T-helper 1 cell (primary cell): ENCODE data around the gene NFS1.
"Not testable (repeated sequence)": the region's sequence is repeated elsewhere in the genome, so short reads cannot be mapped to it uniquely, and the experiment has no call there.

Source experiments
- DNase-seq, 5 donors: peaks; one replicate each; pipeline ENCODE4 v3.0.0-alpha.2; 2012 to 2020

NFS1 gene

DNA sequence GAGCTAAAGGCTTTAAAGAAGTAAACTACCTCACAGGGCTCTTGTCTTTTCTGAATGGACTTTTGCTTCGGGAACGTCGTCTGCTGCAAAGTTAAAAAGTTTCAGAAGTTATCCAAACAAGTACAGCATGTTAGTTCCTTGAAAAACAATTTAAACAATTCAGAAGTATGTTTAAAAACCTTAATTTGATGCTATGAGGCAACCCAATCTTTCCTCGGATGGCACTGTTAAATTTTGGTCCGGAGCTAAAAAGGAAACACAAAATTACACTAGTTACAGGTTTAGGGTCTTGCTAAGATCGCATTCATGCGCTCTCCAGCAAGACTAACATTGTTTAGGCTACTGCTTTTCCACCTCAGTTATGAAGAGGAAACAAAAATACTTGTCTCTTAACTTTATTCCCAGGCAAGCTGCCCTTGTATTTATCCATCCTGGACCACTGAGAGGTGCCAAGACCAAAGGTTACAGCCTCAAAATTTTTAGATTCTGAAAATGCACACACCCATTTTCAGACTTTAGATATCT lies 30.2 kb upstream of the NFS1 start:
- DNase-seq = no peak

- no peak for DNase-seq
These were observed 27.9 kb upstream of the NFS1 start for GRCh38 chr20:35726842-35727711.

DNA sequence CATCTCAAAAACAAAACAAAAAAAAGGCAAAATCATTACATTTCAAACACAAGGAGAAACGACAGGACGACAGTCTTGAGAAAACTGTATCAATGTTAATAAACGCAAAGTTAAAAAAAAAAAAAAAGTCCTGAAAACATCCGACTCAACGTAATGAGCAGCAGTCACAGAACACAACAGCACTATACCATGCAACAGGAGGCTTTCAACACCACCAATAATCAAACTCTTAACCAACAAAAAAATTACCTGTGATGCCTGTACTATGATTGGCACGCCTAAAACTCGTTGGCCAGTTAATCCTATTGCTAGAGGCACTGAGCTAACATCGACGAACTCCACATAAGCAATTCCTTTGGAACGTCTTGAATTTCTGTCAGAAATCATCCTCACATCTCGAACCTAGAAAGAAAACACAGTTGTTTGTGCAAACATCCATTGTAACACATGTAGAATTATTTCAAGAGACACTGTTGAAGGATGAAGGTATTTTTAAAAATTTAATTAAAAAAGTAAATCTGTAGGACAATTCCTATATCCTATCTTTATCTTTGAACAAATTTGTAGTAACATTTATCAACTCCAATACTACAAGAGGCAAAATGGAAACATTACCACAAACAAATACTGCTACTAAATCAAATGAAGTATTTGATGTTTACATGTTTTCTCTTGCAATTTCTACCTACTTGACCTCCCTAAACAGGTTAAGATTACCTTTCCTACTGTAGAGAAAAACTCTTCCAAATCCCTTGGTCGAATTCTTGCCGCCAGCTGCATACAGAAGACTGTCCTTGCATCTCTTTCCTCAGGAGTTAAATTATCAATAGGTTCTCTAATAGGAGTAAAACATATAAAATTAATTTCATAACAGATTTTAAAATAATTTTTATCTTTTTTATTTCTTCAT lies 25.4 kb upstream of the NFS1 start:
- DNase-seq = no peak

- not testable (repeated sequence) for DNase-seq
These were observed 24.6 kb upstream of the NFS1 start for GRCh38 chr20:35723652-35724320.

DNA sequence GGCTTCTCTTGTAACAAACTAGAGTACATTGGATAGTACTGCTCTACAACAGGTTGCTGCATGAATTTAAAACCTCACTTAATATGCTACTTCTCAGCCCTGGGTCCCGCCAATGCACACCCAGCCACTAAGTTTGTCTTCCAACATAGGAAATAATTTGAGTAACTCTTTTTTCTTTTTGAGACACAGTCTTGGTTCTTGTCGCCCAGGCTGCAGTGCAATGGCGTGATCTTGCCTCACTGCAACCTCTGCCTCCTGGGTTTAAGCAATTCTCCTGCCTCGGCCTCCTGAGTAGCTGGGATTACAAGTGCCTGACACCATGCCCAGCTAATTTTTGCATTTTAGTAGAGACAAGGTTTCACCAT lies 24.1 kb upstream of the NFS1 start:
- DNase-seq = not testable (repeated sequence)

DNA sequence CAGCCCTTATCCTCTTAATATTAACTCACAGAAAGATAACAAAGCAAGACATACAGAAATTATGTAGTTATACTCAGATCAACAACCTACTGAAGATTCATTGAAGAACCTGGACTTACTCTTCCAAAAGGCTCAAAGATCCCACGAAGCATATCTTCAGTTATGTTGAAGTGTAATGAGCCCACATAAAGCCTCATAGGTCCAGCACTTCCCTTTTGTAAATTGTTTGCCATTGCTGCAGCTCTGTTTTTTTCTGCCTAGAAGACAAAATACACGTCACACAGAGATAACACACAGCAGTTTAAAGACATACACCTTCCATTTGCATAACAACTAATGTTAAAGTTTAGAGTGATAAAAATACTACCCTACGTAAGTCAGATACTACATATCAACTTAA lies 22.5 kb upstream of the NFS1 start:
- DNase-seq = no peak

DNA sequence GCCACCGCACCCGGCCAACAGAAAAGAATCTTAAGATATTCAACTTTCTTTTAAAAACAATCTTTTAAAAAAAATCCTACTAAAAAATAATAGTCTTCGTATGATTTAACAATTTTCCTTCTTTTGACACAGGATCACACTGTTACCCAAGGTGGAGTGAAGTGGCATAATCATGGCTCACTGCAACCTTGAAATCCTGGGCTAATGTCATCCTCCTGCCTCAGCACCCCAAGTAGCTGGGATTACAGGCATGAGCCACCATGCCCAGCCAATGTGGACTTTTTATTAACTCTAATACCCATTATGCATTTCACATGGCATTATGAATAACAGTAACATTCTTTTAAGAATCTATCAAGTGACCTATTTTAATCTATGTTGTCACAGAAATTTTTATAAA lies 22.1 kb upstream of the NFS1 start:
- DNase-seq = no peak

GRCh38 chr20:35720165-35721123 lies 21.3 kb upstream of the NFS1 start:
- no peak for DNase-seq

DNA sequence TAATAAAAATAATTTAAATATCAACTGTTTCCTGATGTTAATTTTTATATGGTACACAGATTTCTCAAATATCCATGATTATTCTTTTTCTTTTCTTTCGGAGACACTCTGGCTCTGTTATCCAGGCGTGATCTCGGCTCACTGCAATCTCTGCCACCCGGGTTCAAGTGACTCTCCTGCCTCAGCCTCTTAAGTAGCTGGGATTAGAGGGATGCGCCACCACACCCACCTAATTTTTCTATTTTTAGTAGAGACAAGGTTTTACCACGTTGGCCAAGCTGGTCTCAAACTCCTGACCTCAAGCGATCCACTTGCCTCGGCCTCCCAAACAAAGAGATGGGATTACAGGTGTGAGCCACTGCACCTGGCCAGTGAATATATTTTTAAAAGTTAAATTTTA lies 20.6 kb upstream of the NFS1 start:
- DNase-seq = no peak

GRCh38 chr20:35718972-35719635 lies 20.0 kb upstream of the NFS1 start:
- DNase-seq = no peak

- DNase-seq = not testable (repeated sequence)
These were observed 19.2 kb upstream of the NFS1 start for GRCh38 chr20:35718321-35718720.

GRCh38 chr20:35716330-35716729 lies 17.2 kb upstream of the NFS1 start:
- DNase-seq = no peak

DNA sequence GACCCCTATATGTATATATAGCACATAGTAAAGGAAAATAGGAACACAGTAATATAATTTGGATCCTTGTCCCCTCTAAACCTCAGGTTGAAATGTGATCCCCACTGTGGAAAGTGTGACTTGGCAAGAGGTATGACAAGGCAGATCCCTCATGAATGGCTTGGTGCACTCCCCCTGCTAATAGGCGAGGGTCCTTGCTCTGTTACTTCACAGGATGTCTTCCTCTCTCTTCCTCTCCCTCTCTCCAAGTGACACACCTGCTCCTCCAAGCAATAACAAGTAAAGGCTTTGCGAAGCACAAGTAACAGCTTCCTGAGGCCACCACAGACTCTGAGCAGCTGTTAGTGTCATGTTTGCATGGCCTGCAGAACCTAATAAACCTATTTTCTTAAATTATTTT lies 16.5 kb upstream of the NFS1 start:
- DNase-seq = no peak

DNA sequence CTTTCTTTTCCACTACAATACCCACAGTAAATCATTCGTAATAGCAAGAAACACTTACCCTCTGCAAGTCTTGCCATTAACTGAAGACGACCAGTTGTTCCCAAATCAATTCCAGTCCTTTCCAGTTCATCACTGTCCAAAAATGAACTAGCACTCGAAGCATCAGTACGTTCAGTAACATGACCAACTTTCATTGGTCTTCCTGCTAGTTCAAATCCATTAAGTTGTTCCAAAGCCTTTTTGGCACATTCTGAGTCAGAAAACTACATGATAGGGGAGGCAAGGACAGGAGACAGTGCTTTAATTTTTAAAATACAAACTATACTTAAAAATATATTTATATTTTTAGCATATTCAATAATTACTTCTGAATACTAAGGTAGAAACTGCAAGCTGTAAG lies 15.0 kb upstream of the NFS1 start:
- DNase-seq = no peak

DNA sequence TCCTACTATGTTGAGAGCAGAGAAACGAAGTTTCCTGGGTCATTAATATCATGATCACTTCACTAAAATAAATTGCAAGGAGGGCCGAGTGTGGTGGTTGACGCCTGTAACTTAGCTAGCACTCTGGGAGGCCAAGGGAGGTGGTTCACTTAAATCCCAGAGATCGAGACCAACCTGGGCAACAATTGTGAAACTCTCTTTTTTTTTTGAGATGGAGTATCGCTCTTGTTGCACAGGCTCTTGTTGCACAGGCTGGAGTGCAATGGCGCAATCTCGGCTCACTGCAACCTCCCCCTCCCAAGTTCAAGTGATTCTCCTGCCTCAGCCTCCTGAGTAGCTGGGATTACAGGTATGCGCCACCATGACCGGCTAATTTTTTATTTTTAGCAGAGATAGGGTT lies 14.0 kb upstream of the NFS1 start:
- not testable (repeated sequence) for DNase-seq

GRCh38 chr20:35711588-35712209 lies 12.5 kb upstream of the NFS1 start:
- DNase-seq = peak in 1 of 5 donors; percentile 56

DNA sequence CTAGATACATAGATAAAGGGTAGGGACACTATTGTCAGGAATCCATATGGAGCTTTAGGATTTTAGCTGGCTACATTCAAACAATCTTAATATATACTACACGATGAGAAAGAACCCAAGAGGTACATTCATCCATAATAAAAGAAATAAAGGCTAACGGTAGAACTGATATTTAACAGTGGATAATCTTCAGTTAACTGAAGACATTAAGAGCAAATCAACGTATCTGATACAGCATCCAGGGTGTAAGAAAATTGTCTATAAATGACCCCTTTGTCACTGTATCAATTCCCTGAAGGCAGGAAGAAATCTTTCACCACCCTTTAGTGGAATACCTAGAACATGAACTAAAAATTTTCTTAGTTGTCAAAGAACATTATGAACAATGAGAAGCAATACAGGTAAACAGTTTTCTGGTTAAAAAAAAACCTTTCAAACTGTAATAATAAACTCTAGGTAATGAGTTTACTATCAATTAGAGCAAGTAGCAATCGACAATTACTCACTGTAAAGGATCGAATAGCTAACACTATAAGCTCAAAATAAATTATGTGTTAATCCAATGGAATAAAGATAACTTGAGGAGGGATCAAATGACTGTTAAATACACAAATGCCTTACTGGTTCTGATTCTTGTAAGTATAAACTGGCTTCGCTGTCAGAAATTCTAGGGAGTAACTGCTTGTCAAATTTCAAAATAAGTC lies 11.9 kb upstream of the NFS1 start:
- DNase-seq = no peak

GRCh38 chr20:35710039-35710438 lies 10.9 kb upstream of the NFS1 start:
- DNase-seq = no peak

GRCh38 chr20:35709259-35709658 lies 10.1 kb upstream of the NFS1 start:
- DNase-seq = no peak

- no peak for DNase-seq
These were observed 9.3 kb upstream of the NFS1 start for GRCh38 chr20:35708502-35708901.
